Measurements from ENCODE around the gene COX6B1.
"Not testable (repeated sequence)": the region's sequence is repeated elsewhere in the genome, so short reads cannot be mapped to it uniquely, and the experiment has no call there.

COX6B1 gene

DNA sequence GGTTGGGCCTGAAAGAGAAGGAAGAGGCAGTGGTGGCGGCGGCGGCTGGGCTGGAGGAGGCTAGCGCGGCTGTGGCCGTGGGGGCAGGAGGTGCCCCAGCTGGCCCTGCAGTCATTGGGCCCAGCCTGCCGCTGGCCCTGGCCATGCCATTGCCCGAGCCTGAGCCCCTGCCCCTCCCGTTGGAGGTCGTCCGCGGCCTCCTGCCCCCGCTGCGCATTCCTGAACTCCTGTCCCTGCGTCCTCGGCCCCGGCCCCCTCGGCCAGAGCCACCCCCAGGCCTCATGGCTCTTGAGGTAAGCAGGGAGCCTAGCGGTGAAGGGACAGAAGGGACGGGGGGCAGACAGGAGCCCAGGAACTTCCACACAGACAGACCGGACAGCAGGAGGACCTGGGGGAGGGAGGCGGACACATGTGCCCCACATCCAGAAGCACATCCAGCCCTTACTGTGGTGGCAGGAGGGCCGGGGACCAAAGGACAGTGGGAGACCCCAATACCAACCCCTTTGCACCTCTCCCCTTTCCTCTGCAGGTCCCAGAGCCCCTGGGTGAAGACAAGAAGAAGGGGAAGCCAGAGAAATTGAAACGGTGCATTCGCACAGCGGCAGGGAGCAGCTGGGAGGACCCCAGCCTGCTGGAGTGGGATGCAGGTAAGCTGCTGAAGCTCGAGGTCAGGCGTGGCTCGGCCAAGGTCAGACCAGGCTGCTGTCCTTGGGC, 14.2 kb upstream of the COX6B1 start:
- no peak for DNase-seq

DNA sequence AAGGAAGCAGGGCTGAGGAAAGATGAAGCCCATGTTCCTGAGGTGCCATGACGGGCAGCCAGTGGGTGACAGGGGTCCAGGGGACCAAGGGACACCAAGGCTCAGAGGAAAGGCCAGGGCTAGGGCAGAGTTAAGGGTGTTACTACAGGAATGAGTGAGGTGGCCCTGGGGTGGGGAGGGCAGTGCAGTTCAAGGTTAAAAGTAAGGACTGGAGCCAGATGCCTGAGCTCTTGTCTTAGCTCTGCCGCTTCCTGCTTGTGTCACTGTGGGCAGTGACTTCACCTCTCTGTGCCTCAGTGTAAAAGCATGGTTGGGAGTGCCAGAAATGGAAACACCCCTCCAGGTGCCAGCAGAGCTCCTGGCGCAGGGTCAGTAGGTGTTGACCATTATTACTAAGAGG, 11.5 kb upstream of the COX6B1 start:
- no peak for DNase-seq

GRCh38 chr19:35637165-35637564, 11.0 kb upstream of the COX6B1 start:
- no peak for DNase-seq

GRCh38 chr19:35639321-35639639, 8.8 kb upstream of the COX6B1 start:
- no peak for DNase-seq

DNA sequence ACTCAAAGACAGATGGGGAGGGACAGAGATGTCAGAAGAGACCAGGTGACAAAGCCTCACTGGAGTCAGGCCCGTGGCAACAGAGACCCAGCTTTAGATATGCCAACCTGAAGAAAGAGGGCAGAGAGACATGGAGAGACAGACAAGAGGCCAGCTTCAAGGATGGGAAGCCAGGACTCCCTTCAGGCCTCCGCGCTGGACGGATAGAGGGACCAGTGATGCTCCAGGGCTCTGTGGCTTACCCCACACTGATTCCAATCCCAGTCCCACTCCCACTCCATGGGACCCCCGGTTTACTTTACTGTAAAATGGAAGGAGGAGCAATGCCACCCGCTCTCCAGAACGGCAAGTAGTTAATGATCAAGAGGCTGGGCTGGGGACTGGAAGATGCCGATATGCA, 8.3 kb upstream of the COX6B1 start:
- no peak for DNase-seq

DNA sequence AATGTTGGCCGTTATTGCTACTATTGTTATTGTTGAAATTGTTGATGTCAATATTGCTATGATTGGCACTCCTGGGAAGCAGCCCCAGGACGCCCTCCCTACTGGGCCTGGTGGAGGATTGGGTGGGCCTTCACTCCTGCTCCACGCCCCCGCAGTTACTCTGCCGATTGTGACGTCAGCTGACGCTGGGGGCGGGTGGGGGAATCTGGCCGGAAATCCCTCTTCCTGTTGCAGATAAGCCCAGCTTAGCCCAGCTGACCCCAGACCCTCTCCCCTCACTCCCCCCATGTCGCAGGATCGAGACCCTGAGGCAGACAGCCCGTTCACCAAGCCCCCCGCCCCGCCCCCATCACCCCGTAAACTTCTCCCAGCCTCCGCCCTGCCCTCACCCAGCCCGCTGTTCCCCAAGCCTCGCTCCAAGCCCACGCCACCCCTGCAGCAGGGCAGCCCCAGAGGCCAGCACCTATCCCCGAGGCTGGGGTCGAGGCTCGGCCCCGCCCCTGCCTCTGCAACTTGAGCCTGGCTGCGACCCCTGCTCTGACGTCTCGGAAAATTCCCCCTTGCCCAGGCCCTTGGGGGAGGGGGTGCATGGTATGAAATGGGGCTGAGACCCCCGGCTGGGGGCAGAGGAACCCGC, 6.5 kb upstream of the COX6B1 start, which contains the start of gene ETV2:
ETV2 (plus strand) TSS at position 231 of the 637 bp plus-strand sequence. CDS start 716 bp downstream, outside the sequence.
- peak in 1 of 58 donors; percentile 20 for DNase-seq

GRCh38 chr19:35642312-35642711, 5.8 kb upstream of the COX6B1 start:
- no peak for DNase-seq

- DNase-seq = no peak
Measured at GRCh38 chr19:35642798-35643254, 5.3 kb upstream of the COX6B1 start.

DNA sequence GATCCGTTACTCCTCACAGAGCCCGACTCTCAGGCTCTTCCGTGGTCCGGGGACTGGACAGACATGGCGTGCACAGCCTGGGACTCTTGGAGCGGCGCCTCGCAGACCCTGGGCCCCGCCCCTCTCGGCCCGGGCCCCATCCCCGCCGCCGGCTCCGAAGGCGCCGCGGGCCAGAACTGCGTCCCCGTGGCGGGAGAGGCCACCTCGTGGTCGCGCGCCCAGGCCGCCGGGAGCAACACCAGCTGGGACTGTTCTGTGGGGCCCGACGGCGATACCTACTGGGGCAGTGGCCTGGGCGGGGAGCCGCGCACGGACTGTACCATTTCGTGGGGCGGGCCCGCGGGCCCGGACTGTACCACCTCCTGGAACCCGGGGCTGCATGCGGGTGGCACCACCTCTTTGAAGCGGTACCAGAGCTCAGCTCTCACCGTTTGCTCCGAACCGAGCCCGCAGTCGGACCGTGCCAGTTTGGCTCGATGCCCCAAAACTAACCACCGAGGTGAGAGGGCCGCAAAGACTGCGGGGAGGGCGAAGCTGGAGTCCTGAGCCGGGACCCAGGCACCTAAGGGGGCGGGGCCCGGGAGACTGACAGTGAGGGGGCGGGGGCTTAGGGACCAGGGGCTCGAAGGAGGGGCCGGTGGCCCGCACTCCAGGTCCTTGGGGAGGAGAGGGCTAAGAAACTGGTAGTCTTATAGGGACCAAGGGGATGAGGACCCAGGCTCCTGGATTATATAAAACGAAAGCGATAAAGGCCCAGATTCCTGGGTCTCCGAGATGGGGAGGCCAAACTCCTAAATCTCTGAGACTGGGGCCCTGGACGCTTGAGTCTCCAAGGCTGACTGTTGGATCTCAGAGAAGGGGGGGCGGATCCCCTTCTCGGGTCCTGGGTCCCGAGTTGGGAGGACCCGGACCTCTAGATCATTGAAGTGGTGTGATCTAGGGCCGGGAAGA, 4.6 kb upstream of the COX6B1 start:
- DNase-seq = peak in 48 of 58 donors; percentile 4 to 74 (median 42)

- DNase-seq = peak in 53 of 58 donors; percentile 10 to 80 (median 52)
Measured at GRCh38 chr19:35644206-35644986, 3.7 kb upstream of the COX6B1 start.

GRCh38 chr19:35644987-35645679, 3.0 kb upstream of the COX6B1 start:
- DNase-seq = peak in 47 of 58 donors; percentile 4 to 70 (median 39)

GRCh38 chr19:35645680-35646511, 2.2 kb upstream of the COX6B1 start:
- DNase-seq = no peak

- DNase-seq = no peak
Measured at GRCh38 chr19:35650581-35650980, 2.5 kb downstream of the COX6B1 start.

GRCh38 chr19:35654828-35655227, 6.7 kb downstream of the COX6B1 start:
- DNase-seq = not testable (repeated sequence)

- no peak for DNase-seq
Measured at GRCh38 chr19:35655600-35655999, 7.5 kb downstream of the COX6B1 start.

DNA sequence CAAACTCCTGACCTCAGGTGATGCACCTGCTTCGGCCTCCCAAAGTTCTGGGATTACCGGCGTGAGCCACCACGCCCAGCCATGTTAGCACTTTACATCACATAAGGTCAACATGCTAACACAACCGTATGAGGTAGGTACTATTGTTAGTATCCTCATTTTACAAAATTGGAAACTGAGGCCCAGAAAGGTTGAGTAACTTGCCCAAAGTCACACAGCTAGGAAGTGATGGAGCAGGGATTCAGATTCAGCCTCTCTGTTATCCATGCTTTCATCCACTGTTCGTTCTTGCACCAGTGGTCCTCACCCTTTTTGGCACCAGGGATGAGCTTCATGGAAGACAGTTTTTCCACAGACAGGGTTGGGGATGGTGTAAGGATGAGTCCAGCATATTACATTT, 8.6 kb downstream of the COX6B1 start:
- no peak for DNase-seq

- no peak for DNase-seq
Measured at GRCh38 chr19:35657904-35658700, 10.0 kb downstream of the COX6B1 start.

GRCh38 chr19:35661995-35662340, 13.8 kb downstream of the COX6B1 start:
- no peak for DNase-seq

DNA sequence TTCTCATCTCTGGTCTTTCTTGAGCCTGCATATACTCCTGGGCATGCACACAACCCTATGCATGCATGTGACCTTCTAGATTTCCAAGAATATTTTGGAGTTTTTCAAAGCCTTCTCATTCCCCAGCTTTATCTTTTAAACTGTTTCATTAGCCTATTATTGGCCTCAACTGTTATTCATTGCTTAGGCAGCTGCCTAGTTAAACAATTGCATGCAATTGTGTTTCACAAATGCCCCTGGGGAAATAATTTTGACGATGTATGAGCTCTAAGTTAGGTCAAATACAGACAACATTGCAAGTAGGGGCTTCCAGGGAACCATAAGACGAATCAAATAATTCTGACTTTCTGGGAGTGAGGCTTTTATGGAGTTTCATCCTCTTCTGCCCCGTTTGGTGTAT, 15.9 kb downstream of the COX6B1 start:
- no peak for DNase-seq

All from anterior cingulate cortex (tissue), 58 donors.